A172 (cell line): ENCODE measurements around the gene MSH5. TPM values are rescaled to one million over a fixed set of nuclear protein-coding genes. Genes with fewer than 3 reads are reported as not detected.

Source experiments
- DNase-seq: peaks from one replicate; pipeline ENCODE4 v3.0.0-alpha.2; 2015; ENCODE audit warnings: low spot score
- total RNA-seq: library from RNA; depleted of rRNA; stranded (reverse); fragments of >200 nt; shearing (Covaris generic); gene quantifications from 2 replicates; pipeline ENCODE4 v1.2.3, GENCODE V29; 2014

The MSH5 gene
- total RNA-seq, 1 experiment from 2014 or later = 6.1 TPM

DNA sequence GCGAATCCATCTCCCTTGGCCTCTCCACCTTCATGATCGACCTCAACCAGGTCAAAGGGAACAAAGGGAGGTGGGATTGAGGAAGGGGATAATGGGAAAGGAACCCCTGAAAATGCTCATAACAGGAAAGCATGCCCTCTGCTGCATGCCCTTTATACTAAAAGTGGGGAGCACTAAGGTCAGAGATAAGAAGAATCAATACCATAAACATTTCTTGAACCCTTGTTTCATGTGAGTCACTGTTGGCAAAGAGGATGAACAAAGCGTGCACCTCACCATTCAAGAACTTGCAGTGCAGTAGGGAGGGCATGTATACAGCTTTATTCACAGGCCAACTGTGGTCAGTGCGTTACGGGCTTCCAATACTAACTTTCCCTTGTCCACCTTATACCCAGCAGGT, 21.0 kb downstream of the MSH5 start:
- no peak for DNase-seq

DNA sequence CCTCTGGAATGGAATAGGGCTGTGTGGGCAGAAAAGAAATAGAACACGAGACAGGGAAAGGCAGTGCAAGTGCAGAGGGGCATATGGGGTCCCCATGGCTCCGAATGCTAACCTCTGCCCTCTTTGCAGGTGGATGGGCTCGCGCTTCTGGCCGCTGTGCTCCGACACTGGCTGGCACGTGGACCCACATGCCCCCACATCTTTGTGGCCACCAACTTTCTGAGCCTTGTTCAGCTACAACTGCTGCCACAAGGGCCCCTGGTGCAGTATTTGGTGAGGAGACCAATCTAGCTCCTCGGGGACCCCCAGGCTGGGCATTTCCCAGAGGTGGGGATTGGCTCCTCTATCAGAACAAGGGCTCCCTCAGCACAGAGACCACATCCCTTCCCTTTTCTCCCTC, 21.5 kb downstream of the MSH5 start:
- no peak for DNase-seq

DNA sequence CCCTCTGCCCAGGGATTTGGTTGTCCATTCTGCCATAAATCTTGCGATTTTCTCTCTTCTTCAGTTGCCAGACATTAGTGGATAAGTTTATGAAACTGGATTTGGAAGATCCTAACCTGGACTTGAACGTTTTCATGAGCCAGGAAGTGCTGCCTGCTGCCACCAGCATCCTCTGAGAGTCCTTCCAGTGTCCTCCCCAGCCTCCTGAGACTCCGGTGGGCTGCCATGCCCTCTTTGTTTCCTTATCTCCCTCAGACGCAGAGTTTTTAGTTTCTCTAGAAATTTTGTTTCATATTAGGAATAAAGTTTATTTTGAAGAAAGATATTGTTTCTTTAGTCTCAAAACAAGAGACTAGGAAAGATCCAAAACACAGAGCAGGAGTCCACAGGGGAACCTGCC, 22.6 kb downstream of the MSH5 start, which contains the start of gene SAPCD1:
SAPCD1 (plus strand) TSS at position 301 of the 400 bp plus-strand sequence. CDS start 399 bp downstream, outside the sequence.
- DNase-seq = no peak

- DNase-seq = no peak
Observed at GRCh38 chr6:31762878-31763618, 23.2 kb downstream of the MSH5 start.

DNA sequence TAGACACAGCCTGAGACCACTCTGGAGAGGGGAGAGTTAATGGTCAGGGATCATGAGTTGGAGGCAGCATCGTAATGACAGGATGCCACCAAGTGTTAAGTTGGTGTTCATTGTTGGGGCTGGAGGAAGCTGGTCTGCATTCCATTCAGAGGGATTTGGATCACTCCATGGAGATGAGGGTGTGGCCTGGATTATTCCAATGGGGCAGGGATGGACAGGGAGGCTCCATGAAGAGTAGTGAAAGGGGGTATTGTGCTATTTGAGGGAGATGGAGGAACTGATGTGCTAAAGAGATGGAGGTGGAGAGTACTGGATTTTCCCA, 23.8 kb downstream of the MSH5 start:
- DNase-seq = peak; percentile 75

DNA sequence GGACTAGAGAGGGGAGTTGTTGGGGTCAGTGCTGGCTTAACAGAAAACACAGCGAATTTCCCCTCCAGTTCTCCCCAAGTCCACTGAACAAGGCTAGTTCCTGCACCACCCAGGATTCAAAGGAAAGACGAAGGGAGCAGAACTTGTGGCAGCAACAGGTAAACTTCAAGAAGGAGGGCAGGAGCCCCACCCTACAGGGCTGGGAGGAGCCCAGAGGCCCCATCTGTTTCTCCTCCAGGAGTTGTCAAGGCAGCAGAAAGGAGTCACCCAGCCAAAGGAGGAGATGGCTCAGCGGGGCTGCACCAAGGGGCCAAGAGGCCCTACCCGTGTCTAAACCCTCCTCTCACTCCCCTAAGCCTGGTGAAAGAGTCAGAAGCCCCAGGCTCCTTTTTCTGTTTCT, 24.4 kb downstream of the MSH5 start:
- no peak for DNase-seq

GRCh38 chr6:31765559-31765909, 25.7 kb downstream of the MSH5 start:
- no peak for DNase-seq

DNA sequence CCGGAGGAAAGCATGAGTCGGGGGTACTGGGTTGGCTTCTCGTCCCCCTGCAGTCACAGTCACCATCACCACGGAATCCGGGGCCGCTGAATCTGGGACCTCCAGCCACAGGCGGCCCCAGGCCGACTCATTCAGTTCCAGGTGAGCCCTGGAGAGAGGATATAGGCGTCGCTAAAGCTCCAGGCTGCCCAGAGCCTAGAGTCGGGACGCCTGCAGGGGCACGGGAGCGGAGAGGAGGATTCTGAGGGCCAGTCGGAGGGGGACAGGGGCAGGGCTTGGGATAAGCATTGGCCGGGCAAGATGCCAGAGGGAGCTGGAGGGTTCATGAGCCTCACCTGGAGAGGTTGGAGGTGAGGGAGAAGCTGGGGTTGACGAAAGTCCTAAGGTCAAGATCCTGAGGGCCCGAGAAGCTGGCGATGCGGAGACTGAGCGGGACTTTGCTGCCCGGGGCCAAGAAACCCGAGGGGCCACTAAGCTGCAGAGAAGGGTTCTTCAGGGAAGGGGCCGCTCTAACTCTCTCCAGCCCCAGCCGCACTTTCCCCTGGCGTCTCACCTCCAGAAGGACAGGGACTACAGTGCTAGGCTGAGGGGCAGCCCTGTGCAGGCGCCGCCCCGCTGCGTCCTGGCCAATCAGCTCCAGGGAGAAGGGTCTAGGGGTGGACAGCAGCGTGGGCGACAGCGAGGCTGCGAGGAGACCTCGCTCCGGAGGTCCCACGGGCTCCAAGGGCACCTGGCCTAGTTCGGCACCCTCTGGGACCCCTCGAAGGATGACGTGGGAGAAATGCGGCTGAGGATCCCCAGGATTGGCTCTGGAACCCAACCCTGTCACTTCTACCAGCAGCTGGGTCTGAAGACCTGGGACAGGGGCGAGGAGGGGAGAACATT, 26.3 kb downstream of the MSH5 start:
- no peak for DNase-seq

GRCh38 chr6:31767096-31767645, 27.4 kb downstream of the MSH5 start:
- no peak for DNase-seq

DNA sequence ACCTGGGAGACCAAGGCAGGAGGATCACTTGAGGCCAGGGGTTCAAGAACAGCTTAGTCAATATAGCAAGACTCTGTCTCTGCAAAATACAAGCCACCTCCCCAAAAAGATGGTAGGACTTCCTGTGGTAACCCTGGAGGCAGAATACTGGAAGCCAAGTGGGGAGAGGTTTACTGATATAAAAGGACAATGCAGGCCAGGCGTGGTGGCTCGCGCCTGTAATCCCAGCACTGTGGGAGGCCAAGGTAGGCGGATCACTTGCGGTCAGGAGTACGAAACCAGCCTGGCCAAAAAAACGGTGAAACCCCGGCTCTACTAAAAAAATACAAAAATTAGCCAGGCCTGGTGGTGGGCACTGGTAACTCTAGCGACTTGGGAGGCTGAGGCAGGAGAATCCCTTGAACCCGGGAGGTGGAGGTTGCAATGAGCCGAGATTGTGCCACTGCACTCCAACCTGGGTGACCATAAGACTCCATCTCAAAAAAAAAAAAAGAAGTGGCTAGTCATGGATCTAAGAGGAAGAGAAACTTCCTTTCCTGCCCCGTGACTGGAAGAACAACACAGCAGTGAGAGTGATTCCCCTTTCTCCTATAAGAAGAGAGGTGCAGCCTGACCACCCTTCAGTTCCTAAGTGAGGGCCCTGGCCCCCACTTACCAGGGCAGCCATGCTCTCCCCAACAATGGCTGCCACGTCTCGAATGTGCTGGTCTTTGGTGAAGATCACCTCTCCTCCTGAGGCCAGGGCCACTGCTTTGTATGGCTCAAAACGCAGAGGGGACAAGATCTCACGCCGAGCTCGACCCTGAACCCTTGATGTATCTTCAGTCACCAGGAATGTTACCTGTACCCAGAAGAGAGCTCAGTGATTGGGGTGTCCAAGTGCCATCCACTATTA, 28.8 kb downstream of the MSH5 start:
- DNase-seq = no peak

DNA sequence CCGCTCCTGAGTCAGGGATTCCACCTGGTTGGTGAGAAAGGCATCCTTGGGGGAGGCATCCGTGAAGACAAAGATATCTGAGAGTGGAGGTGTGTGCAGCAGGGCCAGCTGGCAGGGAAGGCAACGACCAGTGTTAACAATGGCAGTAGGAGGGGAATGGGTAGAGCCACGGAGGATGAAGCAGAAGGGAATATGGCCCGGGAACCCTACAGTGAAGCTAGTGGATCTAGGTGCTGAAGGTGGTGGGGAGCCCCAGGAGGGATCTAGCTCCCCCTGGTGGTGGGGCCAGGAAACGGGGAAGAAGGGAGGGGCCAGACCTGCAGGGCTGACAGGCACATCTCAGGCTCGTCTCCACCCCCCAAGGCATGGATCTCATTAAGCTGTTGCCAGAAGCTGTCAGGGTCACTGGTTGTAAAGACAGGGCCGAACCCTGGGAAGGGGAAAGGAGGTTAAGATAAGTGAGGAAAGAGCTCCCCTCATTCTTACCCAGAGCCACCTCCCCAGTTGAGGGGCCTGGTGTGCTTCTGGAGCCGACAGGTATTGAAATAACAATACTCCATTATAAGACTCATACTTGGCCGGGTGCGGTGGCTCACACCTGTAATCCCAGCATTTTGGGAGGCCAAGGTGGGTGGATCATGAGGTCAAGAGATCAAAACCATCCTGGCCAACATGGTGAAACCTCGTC, 30.0 kb downstream of the MSH5 start:
- peak; percentile 54 for DNase-seq

- DNase-seq = no peak
Observed at GRCh38 chr6:31770860-31771259, 31.1 kb downstream of the MSH5 start.

DNA sequence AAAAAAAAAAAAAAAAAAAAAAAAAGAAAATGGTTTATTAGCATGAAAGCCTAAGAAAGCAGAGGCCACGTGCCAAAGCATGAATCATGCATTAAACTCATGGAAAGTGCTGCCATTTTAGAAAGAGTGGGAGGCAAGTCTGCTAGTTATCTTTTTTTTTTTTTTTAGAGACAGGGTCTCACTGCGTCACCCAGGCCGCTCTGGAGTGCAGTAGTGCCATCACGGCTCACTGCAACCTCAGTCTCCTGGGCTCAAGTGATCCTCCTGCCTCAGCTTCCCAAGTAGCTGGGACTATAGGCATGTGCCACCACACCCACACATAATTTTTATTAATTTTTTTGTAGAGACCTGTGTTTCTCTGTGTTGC, 32.2 kb downstream of the MSH5 start:
- peak; percentile 41 for DNase-seq

DNA sequence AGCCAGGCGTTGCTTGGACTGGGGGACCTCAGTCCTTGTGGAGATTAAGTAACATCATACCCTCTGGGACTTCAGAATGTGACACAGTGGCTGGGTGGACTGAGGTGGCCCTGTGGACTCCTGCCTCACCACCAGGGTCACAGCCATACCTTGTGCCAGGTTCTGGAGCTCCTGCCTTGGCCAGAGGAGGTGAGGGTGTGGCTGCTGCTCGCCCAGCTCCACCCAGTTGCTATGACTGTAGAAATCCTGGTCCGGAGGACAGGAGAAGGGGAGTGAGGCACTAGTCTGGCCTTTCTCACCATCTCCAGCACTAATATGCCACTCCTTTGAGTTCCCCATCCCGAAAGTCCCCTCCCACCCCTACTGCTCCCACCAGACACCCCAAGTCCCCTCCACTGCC, 35.4 kb downstream of the MSH5 start:
- DNase-seq = no peak

- no peak for DNase-seq
Observed at GRCh38 chr6:31775633-31776484, 36.1 kb downstream of the MSH5 start.

DNA sequence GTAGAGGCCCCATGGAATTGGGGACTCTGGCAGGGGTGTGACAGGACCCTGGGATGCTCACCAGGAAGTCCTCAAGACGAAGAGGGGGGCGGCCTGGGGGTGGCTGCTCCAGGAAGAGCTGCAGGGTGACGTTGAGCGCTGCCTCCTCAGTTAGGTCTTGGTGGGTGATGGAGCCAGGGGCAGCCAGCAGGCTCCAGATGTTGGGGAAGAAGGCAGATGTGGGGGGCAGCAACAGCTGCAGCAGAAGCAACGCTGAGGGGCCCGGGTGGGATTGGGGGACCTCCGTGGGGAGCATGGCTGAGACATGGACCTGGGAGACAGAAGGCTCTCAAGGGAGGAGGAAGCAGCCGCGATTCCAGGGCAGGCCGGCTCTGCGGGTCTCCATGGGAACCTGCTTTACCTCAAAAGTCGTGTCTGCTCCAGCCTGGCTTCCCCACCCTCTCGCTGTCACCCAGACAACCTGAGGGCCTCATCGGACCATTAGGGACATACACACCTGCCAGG, 36.7 kb downstream of the MSH5 start:
- DNase-seq = no peak

GRCh38 chr6:31776989-31777666, 37.3 kb downstream of the MSH5 start, which contains the start of gene VWA7:
Gene VWA7 (minus strand): TSS chr6:31777328. CDS start chr6:31776779, 549 bp downstream.
- peak; percentile 80 for DNase-seq

- no peak for DNase-seq
Observed at GRCh38 chr6:31777667-31778050, 37.9 kb downstream of the MSH5 start.

- no peak for DNase-seq
Observed at GRCh38 chr6:31778193-31778592, 38.4 kb downstream of the MSH5 start.
